HG03045 (cell line): ENCODE measurements around the gene PAXIP1.
"Not testable (repeated sequence)": the region's sequence is repeated elsewhere in the genome, so short reads cannot be mapped to it uniquely, and the experiment has no call there.

ENCODE experiments used
- ATAC-seq: cut with Tn5 transposase; IDR thresholded peaks from one replicate; pipeline ENCODE4 v1.9.1; 2021; ENCODE audit warnings: mild to moderate bottlenecking, moderate library complexity; ENCODE audit not compliant: unreplicated experiment

The PAXIP1 gene

GRCh38 chr7:155003092-155003375 lies at the start of gene PAXIP1:
Gene PAXIP1 (minus strand): TSS chr7:155003124. CDS start chr7:155002929, 195 bp downstream.
- ATAC-seq, result peak; percentile 74

GRCh38 chr7:155051355-155051754 lies 48.4 kb upstream of the PAXIP1 start:
- ATAC-seq, result no peak

- ATAC-seq, result no peak
Observed at GRCh38 chr7:155048006-155048405, 45.1 kb upstream of the PAXIP1 start.

GRCh38 chr7:155043756-155044155 lies 40.8 kb upstream of the PAXIP1 start:
- no peak for ATAC-seq

- no peak for ATAC-seq
Observed at GRCh38 chr7:155038335-155038734, 35.4 kb upstream of the PAXIP1 start.

GRCh38 chr7:155034495-155034894 lies 31.6 kb upstream of the PAXIP1 start:
- not testable (repeated sequence) for ATAC-seq

GRCh38 chr7:155032978-155033377 lies 30.1 kb upstream of the PAXIP1 start:
- no peak for ATAC-seq

GRCh38 chr7:155027879-155028278 lies 25.0 kb upstream of the PAXIP1 start:
- ATAC-seq, result no peak

GRCh38 chr7:155021699-155022145 lies 18.8 kb upstream of the PAXIP1 start:
- no peak for ATAC-seq

GRCh38 chr7:155020996-155021395 lies 18.1 kb upstream of the PAXIP1 start:
- no peak for ATAC-seq

GRCh38 chr7:155017834-155018233 lies 14.9 kb upstream of the PAXIP1 start:
- ATAC-seq, result no peak

- no peak for ATAC-seq
Observed at GRCh38 chr7:155011086-155011485, 8.2 kb upstream of the PAXIP1 start.

GRCh38 chr7:155009570-155010157 lies 6.7 kb upstream of the PAXIP1 start:
- ATAC-seq, result no peak

- ATAC-seq, result no peak
Observed at GRCh38 chr7:155007947-155008346, 5.0 kb upstream of the PAXIP1 start.

GRCh38 chr7:155003376-155004214 lies 671 bp upstream of the PAXIP1 start:
- ATAC-seq, result peak; percentile 78

GRCh38 chr7:155002411-155003091 lies 373 bp downstream of the PAXIP1 start:
- peak; percentile 38 for ATAC-seq

GRCh38 chr7:155001756-155002410 lies 1.0 kb downstream of the PAXIP1 start:
- ATAC-seq, result peak; percentile 7

GRCh38 chr7:155000795-155001194 lies 2.1 kb downstream of the PAXIP1 start:
- no peak for ATAC-seq

GRCh38 chr7:154998481-154998880 lies 4.4 kb downstream of the PAXIP1 start:
- ATAC-seq, result no peak

GRCh38 chr7:154997840-154998370 lies 5.0 kb downstream of the PAXIP1 start:
- no peak for ATAC-seq

GRCh38 chr7:154996756-154997155 lies 6.2 kb downstream of the PAXIP1 start:
- ATAC-seq, result no peak
